Omental fat pad (tissue), 4 donors: ENCODE measurements around the gene DDX39A. TPM values are rescaled to one million over a fixed set of nuclear protein-coding genes. Genes with fewer than 3 reads are reported as not detected.

Experiments used
- ATAC-seq: fragments of 150-250 bp; one replicate; pipeline ENCODE4 v1.9.1; 2016; ENCODE audit warnings: mild to moderate bottlenecking, moderate library complexity; ENCODE audit not compliant: low FRiP score
- DNase-seq: peaks from one replicate; pipeline ENCODE4 v3.0.0-alpha.2; 2019; ENCODE audit warnings: low spot score
- total RNA-seq, 4 donors: library from RNA; depleted of rRNA; stranded (reverse); fragments of >200 nt; gene quantifications; one replicate each; pipeline ENCODE4 v1.1.0, GENCODE V29; 2016
- TF ChIP-seq, protein P1 (sequence below), 3 donors: fragments of 450-650 bp; IDR thresholded peaks; one replicate each; pipeline ENCODE4 v1.5.1; 2016 to 2017; ENCODE audit warnings: antibody characterized with exemption in 3 of 3, mild to moderate bottlenecking in 3 of 3, moderate library complexity in 2 of 3

DDX39A gene
- total RNA-seq, 4 donors from 2014 or later, result 68.4 to 139 (median 76.3) TPM

DNA sequence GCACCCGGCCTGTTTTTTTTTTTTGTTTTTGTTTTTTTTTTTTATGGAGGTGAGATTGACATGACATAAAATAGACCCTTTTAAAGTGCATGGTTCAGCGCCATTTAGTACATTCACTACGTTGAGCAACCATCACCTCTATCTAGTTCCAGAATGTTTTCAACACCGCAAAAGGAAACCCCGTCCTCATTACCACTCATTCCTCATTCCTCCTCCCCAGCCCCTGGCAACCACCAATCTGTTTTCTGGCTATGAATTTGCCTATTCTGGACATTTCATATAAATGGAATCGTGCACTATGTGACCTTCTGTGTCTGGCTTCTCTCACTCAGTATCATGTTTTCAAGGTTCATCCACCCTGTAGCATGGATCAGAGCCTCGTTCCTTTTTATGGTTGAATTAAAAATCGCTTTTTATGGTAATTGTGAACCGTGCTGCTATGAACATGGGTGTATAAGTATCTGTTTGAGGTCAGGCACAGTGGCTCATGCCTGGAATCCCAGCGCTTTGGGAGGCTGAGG lies 47.8 kb downstream of the DDX39A start:
- ATAC-seq, result no peak
- no peak for DNase-seq
- TF ChIP-seq, protein P1, sequence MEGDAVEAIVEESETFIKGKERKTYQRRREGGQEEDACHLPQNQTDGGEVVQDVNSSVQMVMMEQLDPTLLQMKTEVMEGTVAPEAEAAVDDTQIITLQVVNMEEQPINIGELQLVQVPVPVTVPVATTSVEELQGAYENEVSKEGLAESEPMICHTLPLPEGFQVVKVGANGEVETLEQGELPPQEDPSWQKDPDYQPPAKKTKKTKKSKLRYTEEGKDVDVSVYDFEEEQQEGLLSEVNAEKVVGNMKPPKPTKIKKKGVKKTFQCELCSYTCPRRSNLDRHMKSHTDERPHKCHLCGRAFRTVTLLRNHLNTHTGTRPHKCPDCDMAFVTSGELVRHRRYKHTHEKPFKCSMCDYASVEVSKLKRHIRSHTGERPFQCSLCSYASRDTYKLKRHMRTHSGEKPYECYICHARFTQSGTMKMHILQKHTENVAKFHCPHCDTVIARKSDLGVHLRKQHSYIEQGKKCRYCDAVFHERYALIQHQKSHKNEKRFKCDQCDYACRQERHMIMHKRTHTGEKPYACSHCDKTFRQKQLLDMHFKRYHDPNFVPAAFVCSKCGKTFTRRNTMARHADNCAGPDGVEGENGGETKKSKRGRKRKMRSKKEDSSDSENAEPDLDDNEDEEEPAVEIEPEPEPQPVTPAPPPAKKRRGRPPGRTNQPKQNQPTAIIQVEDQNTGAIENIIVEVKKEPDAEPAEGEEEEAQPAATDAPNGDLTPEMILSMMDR (IDR thresholded peaks at IDR 0.05), result no peak

DNA sequence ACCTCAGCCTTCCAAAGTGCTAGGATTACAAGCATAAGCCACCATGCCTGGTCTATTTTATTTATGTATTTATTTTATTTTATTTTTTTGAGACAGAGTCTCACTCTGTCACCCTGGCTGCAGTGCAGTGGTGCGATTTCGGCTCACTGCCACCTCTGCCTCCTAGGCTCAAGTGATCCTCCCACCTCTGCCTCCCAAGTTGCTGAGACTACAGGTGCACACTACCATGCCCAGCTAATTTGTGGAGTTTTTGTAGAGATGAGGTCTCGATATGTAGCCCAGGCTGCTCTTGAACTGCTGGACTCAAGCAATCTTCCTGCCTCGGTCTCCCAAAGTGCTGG lies 48.2 kb downstream of the DDX39A start:
- ATAC-seq, result no peak
- TF ChIP-seq, protein P1 (IDR thresholded peaks at IDR 0.05), result no peak
- no peak for DNase-seq

GRCh38 chr19:14370169-14370939 lies 48.8 kb downstream of the DDX39A start:
- no peak for DNase-seq
- no peak for ATAC-seq
- TF ChIP-seq, protein P1 (IDR thresholded peaks at IDR 0.05), result no peak

- TF ChIP-seq, protein P1 (IDR thresholded peaks at IDR 0.05), result no peak
- no peak for DNase-seq
Observed at GRCh38 chr19:14369399-14370168, 49.6 kb downstream of the DDX39A start.

DNA sequence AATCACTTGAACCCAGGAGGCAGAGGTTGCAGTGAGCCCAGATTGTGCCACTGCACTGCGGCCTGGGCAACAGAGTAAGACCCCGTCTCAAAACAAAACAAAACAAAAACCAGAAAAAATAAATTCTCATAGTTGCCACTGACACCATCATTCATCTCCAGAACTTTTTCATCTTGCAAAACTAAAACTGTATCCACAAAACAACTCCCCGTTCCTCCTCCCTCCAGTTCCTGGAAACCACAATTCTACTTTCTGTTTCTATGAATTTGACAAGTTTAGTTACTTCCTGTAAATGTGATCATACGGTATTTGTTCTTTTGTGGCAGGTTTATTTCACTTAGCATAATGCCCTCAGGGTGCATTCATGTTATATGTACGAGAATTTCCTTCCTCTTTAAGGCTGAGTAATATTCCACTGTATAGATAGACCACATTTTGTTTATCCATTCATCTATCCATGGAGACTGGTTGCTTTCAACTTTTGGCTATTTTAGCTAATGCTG lies 51.1 kb downstream of the DDX39A start:
- ATAC-seq (no peak), DNase-seq (no peak)
- TF ChIP-seq, protein P1 (IDR thresholded peaks at IDR 0.05), result no peak

More at GRCh38 chr19:14369399-14370168, 49.6 kb downstream of the DDX39A start:
- no peak for ATAC-seq

GRCh38 chr19:14367016-14367415 lies 52.1 kb downstream of the DDX39A start:
- TF ChIP-seq, protein P1 (IDR thresholded peaks at IDR 0.05), result no peak
- no peak for DNase-seq
- ATAC-seq, result no peak
